PC-3 (cell line): ENCODE measurements around the gene BACH2. TPM values are rescaled to one million over a fixed set of nuclear protein-coding genes. Genes with fewer than 3 reads are reported as not detected.

Experiments used
- ATAC-seq: fragments of 200-7000 bp; cut with Tn5 transposase; 2 replicates; pipeline ENCODE4 v1.9.1; 2020; ENCODE audit warnings: mild to moderate bottlenecking, moderate library complexity
- BruUV-seq: library from RNA; stranded (reverse); fragments of 400-500 nt; replicated peaks from 2 replicates; lab custom pipeline; 2021; lab: Mats Ljungman, UMichigan
- CTCF ChIA-PET: fragments of 300-600 bp; sonication (Branson Sonifier 250); formaldehyde crosslinking; loops from one replicate; lab custom pipeline; 2022; ENCODE audit warnings: antibody characterized with exemption; lab: Charles Lee
- POLR2A ChIA-PET: fragments of 300-600 bp; sonication (Branson Sonifier 250); formaldehyde crosslinking; loops from one replicate; lab custom pipeline; 2022; ENCODE audit warnings: antibody characterized with exemption; ENCODE audit not compliant: unreplicated experiment; lab: Charles Lee
- DNase-seq: peaks from one replicate; pipeline ENCODE4 v3.0.0-alpha.2; 2015
- H2AFZ ChIP-seq: fragments of 300-600 bp; sonication (generic); 2 replicates; pipeline ENCODE4 v1.6.0; 2016; ENCODE audit warnings: antibody characterized with exemption, low read length
- H3F3A ChIP-seq: fragments of 300-600 bp; sonication (generic); one replicate; pipeline ENCODE4 v1.6.0; 2017; ENCODE audit warnings: antibody characterized with exemption, low read length, control low read depth, mild to moderate bottlenecking; ENCODE audit not compliant: unreplicated experiment
- H3K27ac ChIP-seq: fragments of 300-600 bp; sonication (generic); 2 replicates; pipeline ENCODE4 v1.5.1; 2016; ENCODE audit warnings: mild to moderate bottlenecking, low read length
- H3K27me3 ChIP-seq: fragments of 300-600 bp; sonication (generic); 2 replicates; pipeline ENCODE4 v1.6.1; 2016; ENCODE audit warnings: low read length, mixed read lengths
- H3K36me3 ChIP-seq: fragments of 300-600 bp; sonication (generic); 2 replicates; pipeline ENCODE4 v1.6.1; 2016; ENCODE audit warnings: low read depth, mixed run types, low read length, mixed read lengths
- H3K4me1 ChIP-seq: fragments of 300-600 bp; sonication (generic); 2 replicates; pipeline ENCODE4 v1.5.1; 2016; ENCODE audit warnings: low read length; ENCODE audit not compliant: insufficient read depth
- H3K4me2 ChIP-seq: fragments of 300-600 bp; sonication (generic); 2 replicates; pipeline ENCODE4 v1.6.0; 2016; ENCODE audit warnings: low read length
- H3K4me3 ChIP-seq: fragments of 300-600 bp; sonication (generic); 2 replicates; pipeline ENCODE4 v1.5.1; 2016; ENCODE audit warnings: mild to moderate bottlenecking, low read length, mixed read lengths
- H3K79me2 ChIP-seq: fragments of 300-600 bp; sonication (generic); 2 replicates; pipeline ENCODE4 v1.6.1; 2017; ENCODE audit warnings: low read length, mixed read lengths
- H3K9ac ChIP-seq: fragments of 300-600 bp; sonication (generic); 2 replicates; pipeline ENCODE4 v1.6.0; 2016; ENCODE audit warnings: mild to moderate bottlenecking, low read length
- H3K9me2 ChIP-seq: fragments of 300-600 bp; sonication (generic); replicated peaks from 2 replicates; pipeline ENCODE4 v1.6.1; 2016; ENCODE audit warnings: mixed run types, low read length, mixed read lengths
- H3K9me3 ChIP-seq: fragments of 300-600 bp; sonication (generic); 2 replicates; pipeline ENCODE4 v1.6.1; 2016; ENCODE audit warnings: low read length, mixed read lengths
- H4K20me1 ChIP-seq: fragments of 300-600 bp; sonication (generic); 2 replicates; pipeline ENCODE4 v1.6.1; 2016; ENCODE audit warnings: low read length, mixed read lengths
- EZH2 ChIP-seq: fragments of 300-600 bp; sonication (generic); IDR thresholded peaks from one replicate; pipeline ENCODE4 v1.6.1; 2017; ENCODE audit warnings: antibody characterized with exemption, mild to moderate bottlenecking, low read length; ENCODE audit not compliant: unreplicated experiment
- EZH2phosphoT487 ChIP-seq: fragments of 300-600 bp; sonication (generic); IDR thresholded peaks from 2 replicates; pipeline ENCODE4 v1.6.1; 2018; ENCODE audit warnings: mild to moderate bottlenecking, antibody characterized with exemption, low read length, borderline replicate concordance
- intact Hi-C: fragments of 100-400 bp; cut with micrococcal nuclease; formaldehyde crosslinking; loops from 2 replicates; pipeline ENCODE4 v1.9.0; 2023
- total RNA-seq: library from RNA; depleted of rRNA; stranded (reverse); fragments of >200 nt; gene quantifications from 2 replicates; pipeline ENCODE4 v1.2.3, GENCODE V29; 2014
- TF ChIP-seq, protein P1 (sequence below): fragments of 300-600 bp; sonication (generic); conservative IDR thresholded peaks from 2 replicates; pipeline ENCODE4 v1.5.1; 2017; ENCODE audit warnings: antibody characterized with exemption, low read depth, mild to moderate bottlenecking, low read length

Gene BACH2
- total RNA-seq, 1 experiment from 2014 or later = 7.0 TPM

DNA sequence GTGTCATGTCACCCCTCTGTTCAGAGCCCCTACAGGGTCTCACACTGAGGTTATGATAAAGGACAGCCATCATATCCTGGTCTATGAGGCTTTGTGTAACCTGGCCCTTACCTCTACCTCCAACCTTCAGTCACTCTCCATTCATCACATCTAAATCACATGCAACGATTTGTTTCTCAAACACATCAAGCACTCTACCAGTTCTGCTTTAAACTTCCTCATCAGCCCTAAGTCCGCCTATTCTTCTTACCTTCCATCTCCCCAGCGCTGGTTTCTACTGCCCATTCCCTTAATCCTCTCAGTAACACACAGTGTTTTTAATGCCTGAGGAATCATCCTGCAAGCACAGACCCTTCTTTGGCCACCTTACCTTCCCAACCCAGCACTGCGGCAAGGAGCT lies 17.9 kb upstream of the BACH2 start:
- no peaks in the 10 kb centered on the region for H3F3A ChIP-seq
- DNase-seq = no peak
- H3K27me3 ChIP-seq = no peaks in the 10 kb centered on the region
- no peak for TF ChIP-seq EZH2phosphoT487
- TF ChIP-seq, protein P1, sequence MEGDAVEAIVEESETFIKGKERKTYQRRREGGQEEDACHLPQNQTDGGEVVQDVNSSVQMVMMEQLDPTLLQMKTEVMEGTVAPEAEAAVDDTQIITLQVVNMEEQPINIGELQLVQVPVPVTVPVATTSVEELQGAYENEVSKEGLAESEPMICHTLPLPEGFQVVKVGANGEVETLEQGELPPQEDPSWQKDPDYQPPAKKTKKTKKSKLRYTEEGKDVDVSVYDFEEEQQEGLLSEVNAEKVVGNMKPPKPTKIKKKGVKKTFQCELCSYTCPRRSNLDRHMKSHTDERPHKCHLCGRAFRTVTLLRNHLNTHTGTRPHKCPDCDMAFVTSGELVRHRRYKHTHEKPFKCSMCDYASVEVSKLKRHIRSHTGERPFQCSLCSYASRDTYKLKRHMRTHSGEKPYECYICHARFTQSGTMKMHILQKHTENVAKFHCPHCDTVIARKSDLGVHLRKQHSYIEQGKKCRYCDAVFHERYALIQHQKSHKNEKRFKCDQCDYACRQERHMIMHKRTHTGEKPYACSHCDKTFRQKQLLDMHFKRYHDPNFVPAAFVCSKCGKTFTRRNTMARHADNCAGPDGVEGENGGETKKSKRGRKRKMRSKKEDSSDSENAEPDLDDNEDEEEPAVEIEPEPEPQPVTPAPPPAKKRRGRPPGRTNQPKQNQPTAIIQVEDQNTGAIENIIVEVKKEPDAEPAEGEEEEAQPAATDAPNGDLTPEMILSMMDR = no peak
- no peak for TF ChIP-seq EZH2
- H3K4me3 ChIP-seq = no peak overlapping the region
- H3K9ac ChIP-seq = no peak overlapping the region
- ATAC-seq = no peak
- ChIA-PET POLR2A (no interaction called here), CTCF (no interaction called here)
- no peak overlapping the region for H3K4me2 ChIP-seq
- BruUV-seq = no TSS peak
- no peaks in the 10 kb centered on the region for H3K36me3 ChIP-seq
- no peaks in the 10 kb centered on the region for H3K4me1 ChIP-seq
- no peaks in the 10 kb centered on the region for H4K20me1 ChIP-seq
- no peak overlapping the region for H2AFZ ChIP-seq
- H3K9me2 ChIP-seq = no peaks in the 10 kb centered on the region
- intact Hi-C loops = no loop called here
- H3K9me3 ChIP-seq = no peaks in the 10 kb centered on the region
- no peaks in the 10 kb centered on the region for H3K79me2 ChIP-seq
- H3K27ac ChIP-seq = no peak overlapping the region

DNA sequence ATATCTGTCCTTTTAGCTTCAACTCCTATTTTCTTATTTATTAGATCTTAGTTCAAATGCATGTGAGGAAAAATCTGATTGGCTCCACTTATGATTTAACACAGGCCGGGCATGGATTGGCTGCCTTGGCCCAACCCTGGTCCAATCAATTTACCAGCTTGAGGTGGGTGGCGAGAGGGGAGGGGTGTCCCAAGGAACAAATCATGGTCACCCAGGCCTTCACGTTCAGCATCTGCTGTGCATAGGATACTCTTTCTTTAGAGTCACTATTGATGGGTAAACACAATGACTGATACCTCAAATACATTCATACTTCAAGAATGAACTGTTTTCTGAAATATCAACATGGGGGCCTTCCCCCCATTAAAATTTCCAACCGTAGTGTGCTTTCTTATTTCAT lies 14.9 kb upstream of the BACH2 start:
- H3K36me3 ChIP-seq = no peaks in the 10 kb centered on the region
- TF ChIP-seq EZH2 = no peak
- TF ChIP-seq, protein P1 = no peak
- TF ChIP-seq EZH2phosphoT487 = no peak
- no peak for ATAC-seq
- ChIA-PET POLR2A (no interaction called here), CTCF (no interaction called here)
- H2AFZ ChIP-seq = no peak overlapping the region
- intact Hi-C loops = no loop called here
- no peaks in the 10 kb centered on the region for H3K79me2 ChIP-seq
- BruUV-seq = no TSS peak
- H3K27me3 ChIP-seq = no peaks in the 10 kb centered on the region
- no peaks in the 10 kb centered on the region for H4K20me1 ChIP-seq
- no peak overlapping the region for H3K27ac ChIP-seq
- no peak overlapping the region for H3K4me2 ChIP-seq
- no peak for DNase-seq
- no peak overlapping the region for H3K9ac ChIP-seq
- H3K4me1 ChIP-seq = no peaks in the 10 kb centered on the region
- H3K4me3 ChIP-seq = no peak overlapping the region
- no peaks in the 10 kb centered on the region for H3K9me3 ChIP-seq
- H3F3A ChIP-seq = no peaks in the 10 kb centered on the region
- no peaks in the 10 kb centered on the region for H3K9me2 ChIP-seq

DNA sequence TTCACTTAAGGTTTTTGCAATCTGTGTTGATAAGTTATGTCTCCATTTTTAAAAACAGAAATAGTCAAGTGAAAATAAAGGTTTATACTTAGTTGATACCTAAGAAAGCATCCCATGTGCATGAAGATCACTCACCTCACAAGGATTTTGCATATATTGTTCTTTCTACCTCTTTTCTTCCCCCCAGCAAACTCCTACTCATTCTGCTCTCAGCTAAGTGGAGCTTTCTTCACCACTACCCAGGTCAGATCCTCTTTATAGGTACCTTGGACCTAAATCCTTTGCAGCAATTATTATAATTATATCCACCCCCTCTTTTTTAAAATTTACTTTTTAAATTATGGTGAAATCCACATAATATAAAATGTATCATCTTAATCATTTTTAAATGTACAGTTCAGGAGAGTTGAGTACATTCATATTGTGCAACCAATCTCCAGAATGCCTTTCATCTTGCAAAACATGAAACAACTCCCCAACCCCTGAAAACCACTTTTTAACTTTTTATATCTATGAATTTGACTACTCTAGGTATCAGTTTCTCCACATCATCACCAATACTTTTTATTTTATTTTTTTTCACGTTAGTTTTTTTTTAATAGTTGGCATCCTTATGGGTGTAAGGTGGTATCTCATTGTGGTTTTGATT lies 9.3 kb upstream of the BACH2 start:
- Histone ChIP-seq H3F3A (no peaks in the 10 kb centered on the region), H4K20me1 (no peaks in the 10 kb centered on the region), H3K36me3 (no peaks in the 10 kb centered on the region), H3K4me1 (no peaks in the 10 kb centered on the region), H3K9me3 (no peaks in the 10 kb centered on the region), H2AFZ (no peak overlapping the region), H3K27ac (no peak overlapping the region), H3K4me3 (no peak overlapping the region), H3K9ac (no peak overlapping the region), H3K9me2 (no peaks in the 10 kb centered on the region), H3K4me2 (no peak overlapping the region), H3K79me2 (no peaks in the 10 kb centered on the region), H3K27me3 (no peaks in the 10 kb centered on the region)
- no TSS peak for BruUV-seq
- intact Hi-C loops = no loop called here
- no peak for TF ChIP-seq EZH2phosphoT487
- TF ChIP-seq EZH2 = no peak
- TF ChIP-seq, protein P1 = no peak
- CTCF ChIA-PET = no interaction called here
- POLR2A ChIA-PET = no interaction called here
- no peak for ATAC-seq
- no peak for DNase-seq
